GM21390 (cell line): ENCODE results near the gene TRPV4.

Source experiments
- ATAC-seq: cut with Tn5 transposase; IDR thresholded peaks from one replicate; pipeline ENCODE4 v1.9.1; 2021; ENCODE audit not compliant: unreplicated experiment

TRPV4 gene

DNA sequence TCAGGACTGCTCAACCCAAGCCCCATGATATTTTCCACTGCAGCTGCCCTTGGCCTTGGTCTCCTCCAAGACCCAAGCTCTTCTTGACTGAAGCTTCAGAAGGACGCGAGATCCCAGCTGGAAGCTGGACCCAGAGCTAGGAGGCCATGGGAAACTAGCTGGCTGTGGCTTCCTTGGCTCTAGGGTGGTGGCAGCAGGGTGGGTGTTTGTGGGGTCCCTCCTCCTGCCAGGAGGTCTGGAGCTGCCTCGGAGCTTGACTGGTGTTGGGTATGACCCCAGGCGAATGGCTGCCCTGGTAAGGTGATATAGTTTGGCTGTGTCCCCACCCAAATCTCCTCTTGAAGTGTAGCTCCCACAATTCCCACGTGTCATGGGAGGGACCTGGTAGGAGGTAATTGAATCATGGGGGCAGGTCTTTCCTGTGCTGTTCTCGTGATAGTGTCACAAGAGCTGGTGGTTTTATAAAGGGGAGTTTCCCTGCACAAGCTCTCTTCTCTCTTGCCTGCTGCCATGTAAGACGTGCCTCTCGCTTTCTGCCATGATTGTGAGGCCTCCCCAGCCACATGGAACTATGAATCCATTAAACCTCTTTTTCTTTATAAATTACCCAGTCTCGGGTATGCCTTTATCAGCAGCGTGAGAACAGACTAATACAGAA lies 51.4 kb downstream of the TRPV4 start:
- ATAC-seq, result no peak

- no peak for ATAC-seq
Measured at GRCh38 chr12:109779382-109779781, 53.8 kb downstream of the TRPV4 start.

GRCh38 chr12:109778684-109779083 lies 54.5 kb downstream of the TRPV4 start:
- ATAC-seq, result no peak

DNA sequence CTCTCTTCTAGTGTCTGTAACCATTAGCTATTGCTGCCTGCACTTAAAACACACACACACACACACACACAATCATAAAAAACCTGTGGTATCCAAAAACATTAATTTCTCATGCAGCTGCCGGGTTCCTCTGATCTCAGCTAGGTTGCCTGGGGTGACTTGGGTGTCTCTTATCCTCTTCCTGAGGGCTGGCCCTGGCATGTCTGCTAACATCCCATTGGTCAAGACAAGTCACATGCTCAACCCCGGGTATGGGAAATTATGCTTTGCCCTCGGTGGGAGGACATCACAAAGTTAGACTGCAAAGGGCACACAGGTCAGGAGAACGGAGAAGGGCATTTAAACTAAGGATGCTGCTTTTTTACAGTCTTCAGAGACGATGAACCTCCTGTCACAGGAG lies 55.7 kb downstream of the TRPV4 start:
- ATAC-seq, result no peak

DNA sequence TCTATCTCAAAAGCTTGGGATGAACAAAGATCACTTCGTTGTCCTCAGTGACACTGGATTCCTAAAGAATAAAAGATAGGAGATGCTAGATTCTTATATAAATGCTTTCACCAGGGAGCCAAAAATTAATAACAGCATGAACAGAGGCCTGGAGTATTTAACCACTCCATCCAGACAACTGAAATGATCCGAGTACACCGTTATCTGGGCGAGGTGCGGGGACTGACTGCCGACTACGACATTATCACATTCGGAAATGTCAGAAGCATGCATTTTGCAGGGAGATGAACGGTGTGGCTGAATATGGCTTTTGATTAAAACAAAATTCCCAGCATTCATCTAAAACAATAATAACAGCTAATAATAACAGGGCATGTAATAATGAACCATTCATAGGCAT lies 56.6 kb downstream of the TRPV4 start:
- no peak for ATAC-seq

GRCh38 chr12:109775172-109775881 lies 57.9 kb downstream of the TRPV4 start:
- ATAC-seq, result no peak

GRCh38 chr12:109773384-109774011 lies 59.7 kb downstream of the TRPV4 start:
- ATAC-seq, result no peak

DNA sequence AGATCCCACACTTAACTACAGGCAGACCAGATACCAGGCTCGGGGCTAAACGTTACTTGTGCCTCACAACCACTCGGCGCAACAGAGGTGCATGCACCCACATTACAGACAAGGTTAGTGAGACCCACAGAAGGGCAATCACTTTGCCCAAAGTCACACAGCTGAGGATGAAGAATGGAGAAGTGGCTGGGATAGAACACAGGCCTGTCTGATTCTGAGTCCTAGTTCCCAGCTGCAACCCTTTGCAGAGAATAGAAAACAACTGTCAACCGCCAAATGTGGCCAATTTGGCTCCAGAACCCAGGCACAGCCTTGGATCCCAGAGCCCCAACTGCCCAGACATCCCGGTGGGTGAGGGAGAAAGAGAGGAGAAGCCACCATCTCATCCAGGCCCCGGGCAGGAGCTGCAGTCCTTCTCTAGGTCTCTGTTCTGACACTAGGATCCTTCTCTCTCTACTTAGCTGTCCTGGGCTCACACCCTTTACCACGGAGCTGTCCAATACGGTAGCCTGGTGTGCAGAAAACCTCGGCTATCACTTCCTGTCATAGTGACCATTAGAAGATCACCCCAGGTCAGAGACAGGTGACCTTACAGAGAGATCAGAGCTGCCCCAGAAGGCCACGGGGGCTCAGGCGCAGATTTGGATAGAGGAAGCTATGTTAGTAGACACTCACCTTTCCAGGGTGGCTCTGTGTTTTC lies 60.4 kb downstream of the TRPV4 start:
- ATAC-seq, result no peak

- ATAC-seq, result no peak
Measured at GRCh38 chr12:109771746-109772621, 61.2 kb downstream of the TRPV4 start.

GRCh38 chr12:109770861-109771670 lies 62.1 kb downstream of the TRPV4 start:
- no peak for ATAC-seq

- ATAC-seq, result no peak
Measured at GRCh38 chr12:109770104-109770860, 62.9 kb downstream of the TRPV4 start.

DNA sequence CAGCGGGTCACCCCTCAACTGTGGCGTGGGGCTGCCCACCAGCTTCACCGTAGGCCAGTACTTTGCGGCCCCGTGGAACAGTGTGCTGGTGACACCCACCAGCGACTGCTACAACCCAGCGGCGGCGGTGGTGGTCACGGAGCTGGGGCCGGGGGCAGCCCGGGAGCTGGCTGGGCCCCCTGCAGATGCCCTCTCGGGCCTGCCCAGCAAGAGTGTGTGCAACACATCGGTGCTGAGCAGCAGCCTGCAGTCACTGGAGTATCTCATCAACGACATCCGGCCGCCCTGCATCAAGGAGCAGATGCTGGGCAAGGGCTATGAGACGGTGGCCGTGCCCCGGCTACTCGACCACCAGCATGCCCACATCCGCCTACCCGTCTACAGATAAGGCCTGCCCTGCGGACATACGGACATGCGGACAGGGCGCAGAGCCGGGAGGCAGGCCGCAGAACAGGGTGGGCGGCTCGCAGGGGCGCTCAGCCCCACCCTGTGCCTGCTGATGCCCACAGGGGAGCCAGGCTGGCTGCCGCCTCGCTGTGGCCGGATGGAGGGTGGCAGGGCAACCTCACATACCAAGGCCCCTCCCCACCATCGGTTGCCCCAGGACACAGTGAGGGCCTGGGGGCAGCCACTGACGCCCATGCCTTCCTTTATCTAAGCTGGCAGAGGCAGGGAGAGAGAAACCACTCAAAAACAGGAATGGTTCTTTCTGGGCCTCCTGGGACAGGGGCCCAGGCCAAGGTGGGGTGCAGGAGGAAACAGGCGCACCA lies 64.1 kb downstream of the TRPV4 start:
- ATAC-seq, result no peak

- ATAC-seq, result no peak
Measured at GRCh38 chr12:109767991-109768900, 65.0 kb downstream of the TRPV4 start.

- no peak for ATAC-seq
Measured at GRCh38 chr12:109767456-109767855, 65.7 kb downstream of the TRPV4 start.

GRCh38 chr12:109766251-109766778 lies 66.9 kb downstream of the TRPV4 start:
- ATAC-seq, result no peak

GRCh38 chr12:109765446-109765810 lies 67.8 kb downstream of the TRPV4 start:
- no peak for ATAC-seq

DNA sequence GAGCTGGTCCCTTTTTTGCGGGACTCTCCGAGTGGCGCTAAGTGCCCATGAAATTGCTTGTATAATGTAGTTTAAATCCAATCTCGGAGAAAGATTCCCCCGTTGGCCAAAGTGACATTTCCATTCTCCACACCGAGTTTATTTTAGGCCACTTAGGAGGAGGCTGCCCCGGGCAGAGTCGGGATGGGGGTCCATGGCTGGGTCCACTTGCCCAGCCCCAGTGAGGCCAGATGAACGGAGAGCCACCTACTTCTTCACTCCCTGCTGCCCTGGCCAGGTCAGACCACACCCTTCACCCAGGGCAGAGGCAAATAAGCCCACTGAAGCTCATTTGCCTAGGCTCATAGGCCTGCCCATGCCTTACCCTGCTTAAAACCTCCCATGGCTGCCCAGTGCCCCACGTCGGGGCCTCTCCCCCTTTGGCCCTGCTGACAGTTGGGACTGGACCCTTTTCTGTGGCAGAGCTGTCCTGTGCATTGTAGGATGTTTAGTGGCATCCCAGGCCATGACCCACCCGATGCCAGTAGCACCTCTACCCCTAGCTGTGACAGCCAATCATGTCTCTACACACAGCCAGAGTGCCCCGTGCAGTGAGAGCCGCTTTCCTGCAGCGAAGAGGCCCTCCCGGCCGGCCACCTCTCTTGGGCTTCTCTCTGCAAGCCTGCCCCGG lies 68.3 kb downstream of the TRPV4 start:
- ATAC-seq, result no peak
